PC-3 (cell line): ENCODE data around the gene DNAJC25. TPM values are rescaled to one million over a fixed set of nuclear protein-coding genes. Genes with fewer than 3 reads are reported as not detected.
A peak's percentile ranks its signal among the peaks of the same experiment; 100 is the strongest.
"Not testable (repeated sequence)": the region's sequence is repeated elsewhere in the genome, so short reads cannot be mapped to it uniquely, and the experiment has no call there.

Experiments
- ATAC-seq: fragments of 200-7000 bp; cut with Tn5 transposase; 2 replicates; pipeline ENCODE4 v1.9.1; 2020; ENCODE audit warnings: mild to moderate bottlenecking, moderate library complexity
- BruUV-seq: library from RNA; stranded (reverse); fragments of 400-500 nt; replicated peaks from 2 replicates; lab custom pipeline; 2021; lab: Mats Ljungman, UMichigan
- CTCF ChIA-PET: fragments of 300-600 bp; sonication (Branson Sonifier 250); formaldehyde crosslinking; loops from one replicate; lab custom pipeline; 2022; ENCODE audit warnings: antibody characterized with exemption; lab: Charles Lee
- POLR2A ChIA-PET: fragments of 300-600 bp; sonication (Branson Sonifier 250); formaldehyde crosslinking; loops from one replicate; lab custom pipeline; 2022; ENCODE audit warnings: antibody characterized with exemption; ENCODE audit not compliant: unreplicated experiment; lab: Charles Lee
- DNase-seq: peaks from one replicate; pipeline ENCODE4 v3.0.0-alpha.2; 2015
- H2AFZ ChIP-seq: fragments of 300-600 bp; sonication (generic); 2 replicates; pipeline ENCODE4 v1.6.0; 2016; ENCODE audit warnings: antibody characterized with exemption, low read length
- H3F3A ChIP-seq: fragments of 300-600 bp; sonication (generic); one replicate; pipeline ENCODE4 v1.6.0; 2017; ENCODE audit warnings: antibody characterized with exemption, low read length, control low read depth, mild to moderate bottlenecking; ENCODE audit not compliant: unreplicated experiment
- H3K27ac ChIP-seq: fragments of 300-600 bp; sonication (generic); 2 replicates; pipeline ENCODE4 v1.5.1; 2016; ENCODE audit warnings: mild to moderate bottlenecking, low read length
- H3K27me3 ChIP-seq: fragments of 300-600 bp; sonication (generic); 2 replicates; pipeline ENCODE4 v1.6.1; 2016; ENCODE audit warnings: low read length, mixed read lengths
- H3K36me3 ChIP-seq: fragments of 300-600 bp; sonication (generic); 2 replicates; pipeline ENCODE4 v1.6.1; 2016; ENCODE audit warnings: low read depth, mixed run types, low read length, mixed read lengths
- H3K4me1 ChIP-seq: fragments of 300-600 bp; sonication (generic); 2 replicates; pipeline ENCODE4 v1.5.1; 2016; ENCODE audit warnings: low read length; ENCODE audit not compliant: insufficient read depth
- H3K4me2 ChIP-seq: fragments of 300-600 bp; sonication (generic); 2 replicates; pipeline ENCODE4 v1.6.0; 2016; ENCODE audit warnings: low read length
- H3K4me3 ChIP-seq: fragments of 300-600 bp; sonication (generic); 2 replicates; pipeline ENCODE4 v1.5.1; 2016; ENCODE audit warnings: mild to moderate bottlenecking, low read length, mixed read lengths
- H3K79me2 ChIP-seq: fragments of 300-600 bp; sonication (generic); 2 replicates; pipeline ENCODE4 v1.6.1; 2017; ENCODE audit warnings: low read length, mixed read lengths
- H3K9ac ChIP-seq: fragments of 300-600 bp; sonication (generic); 2 replicates; pipeline ENCODE4 v1.6.0; 2016; ENCODE audit warnings: mild to moderate bottlenecking, low read length
- H3K9me2 ChIP-seq: fragments of 300-600 bp; sonication (generic); replicated peaks from 2 replicates; pipeline ENCODE4 v1.6.1; 2016; ENCODE audit warnings: mixed run types, low read length, mixed read lengths
- H3K9me3 ChIP-seq: fragments of 300-600 bp; sonication (generic); 2 replicates; pipeline ENCODE4 v1.6.1; 2016; ENCODE audit warnings: low read length, mixed read lengths
- H4K20me1 ChIP-seq: fragments of 300-600 bp; sonication (generic); 2 replicates; pipeline ENCODE4 v1.6.1; 2016; ENCODE audit warnings: low read length, mixed read lengths
- CTCF ChIP-seq: fragments of 300-600 bp; sonication (generic); conservative IDR thresholded peaks from 2 replicates; pipeline ENCODE4 v1.5.1; 2017; ENCODE audit warnings: antibody characterized with exemption, low read depth, mild to moderate bottlenecking, low read length
- EZH2 ChIP-seq: fragments of 300-600 bp; sonication (generic); IDR thresholded peaks from one replicate; pipeline ENCODE4 v1.6.1; 2017; ENCODE audit warnings: antibody characterized with exemption, mild to moderate bottlenecking, low read length; ENCODE audit not compliant: unreplicated experiment
- EZH2phosphoT487 ChIP-seq: fragments of 300-600 bp; sonication (generic); IDR thresholded peaks from 2 replicates; pipeline ENCODE4 v1.6.1; 2018; ENCODE audit warnings: mild to moderate bottlenecking, antibody characterized with exemption, low read length, borderline replicate concordance
- intact Hi-C: fragments of 100-400 bp; cut with micrococcal nuclease; formaldehyde crosslinking; loops from 2 replicates; pipeline ENCODE4 v1.9.0; 2023
- total RNA-seq: library from RNA; depleted of rRNA; stranded (reverse); fragments of >200 nt; gene quantifications from 2 replicates; pipeline ENCODE4 v1.2.3, GENCODE V29; 2014

Gene DNAJC25
- total RNA-seq, 1 experiment from 2014 or later, result 5.9 TPM

DNA sequence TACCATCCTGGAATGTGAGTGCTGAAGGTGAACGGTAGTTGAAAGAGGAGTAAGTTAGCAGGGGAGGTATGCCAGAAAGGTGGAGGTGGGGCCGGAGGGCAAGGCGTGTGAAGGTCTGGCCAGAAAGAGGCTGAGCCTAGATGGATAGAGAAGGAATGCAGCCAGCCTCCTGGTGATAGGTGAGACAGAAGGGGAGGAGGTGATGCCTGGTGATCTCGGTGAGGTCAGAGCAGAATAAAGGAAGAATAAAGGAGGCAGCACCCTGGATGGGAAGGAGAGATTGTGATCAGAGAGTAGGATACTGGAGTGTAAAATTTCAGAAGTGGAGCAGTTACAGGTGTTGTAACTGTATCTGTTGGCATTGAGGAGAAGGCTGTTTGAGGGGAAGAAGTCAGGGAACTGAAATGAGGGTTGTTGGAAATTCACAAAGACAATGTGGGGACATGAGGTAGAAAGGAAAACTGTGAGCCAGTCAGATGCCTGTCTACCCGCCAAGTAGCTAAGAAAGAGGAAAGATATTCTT is 32.2 kb downstream of the DNAJC25 start:
- DNase-seq (no peak), ATAC-seq (no peak)
- Histone ChIP-seq H3K9me2 (no peaks in the 10 kb centered on the region), H3K4me3 (peak overlapping the region; percentile 83; the same call in 1 of the 2 replicates), H3K4me2 (peak overlapping the region; percentile 94; the same call in 1 of the 2 replicates), H3F3A (no peaks in the 10 kb centered on the region), H3K27me3 (no peaks in the 10 kb centered on the region), H2AFZ (no peak overlapping the region), H3K4me1 (peaks cover 4% of the 10 kb centered on the region; the same call in 1 of the 2 replicates), H3K36me3 (no peaks in the 10 kb centered on the region), H3K9me3 (no peaks in the 10 kb centered on the region), H4K20me1 (no peaks in the 10 kb centered on the region), H3K27ac (no peak overlapping the region), H3K9ac (no peak overlapping the region), H3K79me2 (peaks cover 31% of the 10 kb centered on the region)
- no TSS peak for BruUV-seq
- POLR2A ChIA-PET, result no interaction called here
- intact Hi-C loops, result no loop called here
- TF ChIP-seq EZH2 (no peak), CTCF (no peak), EZH2phosphoT487 (no peak)
- CTCF ChIA-PET, result no interaction called here

GRCh38 chr9:111668026-111668573 is 37.0 kb downstream of the DNAJC25 start:
- ChIA-PET CTCF (no interaction called here), POLR2A (no interaction called here)
- no peak for TF ChIP-seq EZH2
- DNase-seq (no peak), ATAC-seq (no peak)
- Histone ChIP-seq H3K79me2 (peaks cover 17% of the 10 kb centered on the region), H3K27ac (no peak overlapping the region), H3K9me2 (no peaks in the 10 kb centered on the region), H3K4me3 (no peak overlapping the region), H3K27me3 (no peaks in the 10 kb centered on the region), H3K9ac (no peak overlapping the region), H3K36me3 (no peaks in the 10 kb centered on the region), H3K4me2 (no peak overlapping the region), H4K20me1 (no peaks in the 10 kb centered on the region), H3K4me1 (peaks cover 3% of the 10 kb centered on the region; the same call in 1 of the 2 replicates), H3F3A (no peaks in the 10 kb centered on the region), H2AFZ (no peak overlapping the region), H3K9me3 (no peaks in the 10 kb centered on the region)
- intact Hi-C loops, result no loop called here
- no TSS peak for BruUV-seq

- DNase-seq, H3K4me3 ChIP-seq, H3K4me1 ChIP-seq, H3K9ac ChIP-seq, POLR2A ChIA-PET, H3K36me3 ChIP-seq, H3K27me3 ChIP-seq, intact Hi-C loops, H3K9me3 ChIP-seq, H3K27ac ChIP-seq, ATAC-seq, H2AFZ ChIP-seq, CTCF ChIA-PET, H3F3A ChIP-seq, BruUV-seq, H3K4me2 ChIP-seq, H4K20me1 ChIP-seq, H3K9me2 ChIP-seq: not testable (repeated sequence)
- H3K79me2 ChIP-seq, result peaks cover 12% of the 10 kb centered on the region
Observed at GRCh38 chr9:111668601-111669000, 37.5 kb downstream of the DNAJC25 start.
